GM18909 (cell line): Measurements from ENCODE around the gene MEIOB.
"Not testable (repeated sequence)": the region's sequence is repeated elsewhere in the genome, so short reads cannot be mapped to it uniquely, and the experiment has no call there.

Experiments
- ATAC-seq: cut with Tn5 transposase; IDR thresholded peaks from one replicate; pipeline ENCODE4 v1.9.1; 2021; ENCODE audit warnings: mild to moderate bottlenecking; ENCODE audit not compliant: unreplicated experiment, poor library complexity

Gene MEIOB

DNA sequence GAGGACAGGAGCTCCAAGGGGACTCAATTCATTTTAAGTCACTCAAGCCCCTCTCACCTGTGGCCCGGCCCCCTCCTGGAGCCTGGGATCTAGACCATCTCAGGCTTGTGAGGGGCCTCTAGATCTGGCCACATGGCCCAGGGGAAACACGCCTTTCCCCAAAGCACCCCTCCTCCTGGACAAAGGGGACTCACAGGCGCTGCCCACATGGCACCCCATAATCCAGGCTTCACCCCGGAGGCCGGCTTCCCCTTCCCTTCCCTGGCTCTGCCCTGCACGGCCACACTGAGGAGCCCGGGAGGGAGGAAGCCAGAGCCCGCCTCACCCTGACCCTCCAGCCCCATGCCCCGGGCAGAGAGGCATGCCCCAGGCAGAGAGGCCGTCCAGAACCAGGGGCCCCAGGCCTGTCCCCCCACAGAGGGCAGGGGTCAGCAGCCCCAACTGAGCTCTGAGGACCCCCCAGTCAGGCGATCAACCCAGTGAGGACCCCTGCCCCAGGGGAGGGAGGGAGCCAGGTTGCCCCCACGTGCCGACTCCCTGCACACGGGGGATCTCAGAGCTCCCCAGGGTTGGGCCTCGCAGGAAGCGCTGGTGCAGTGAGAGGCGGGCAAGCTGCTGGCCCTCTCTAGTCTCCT lies 35.4 kb upstream of the MEIOB start:
- ATAC-seq: no peak

DNA sequence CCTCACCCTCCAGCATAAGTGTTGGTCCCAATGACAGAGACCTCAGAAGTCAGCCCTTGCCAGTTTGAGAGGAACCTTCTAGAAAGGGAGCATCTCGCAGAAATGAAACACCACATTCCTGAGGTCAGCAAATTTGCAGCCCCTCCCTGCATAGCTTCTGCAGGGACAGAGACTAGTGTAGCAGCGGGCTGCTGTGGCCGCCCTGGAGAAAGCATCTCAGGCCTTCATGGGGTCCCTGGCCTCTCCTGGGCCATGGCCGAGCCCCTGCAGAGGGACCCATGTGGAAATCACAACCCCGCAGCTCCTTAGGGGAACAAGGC lies 34.8 kb upstream of the MEIOB start:
- ATAC-seq: no peak

DNA sequence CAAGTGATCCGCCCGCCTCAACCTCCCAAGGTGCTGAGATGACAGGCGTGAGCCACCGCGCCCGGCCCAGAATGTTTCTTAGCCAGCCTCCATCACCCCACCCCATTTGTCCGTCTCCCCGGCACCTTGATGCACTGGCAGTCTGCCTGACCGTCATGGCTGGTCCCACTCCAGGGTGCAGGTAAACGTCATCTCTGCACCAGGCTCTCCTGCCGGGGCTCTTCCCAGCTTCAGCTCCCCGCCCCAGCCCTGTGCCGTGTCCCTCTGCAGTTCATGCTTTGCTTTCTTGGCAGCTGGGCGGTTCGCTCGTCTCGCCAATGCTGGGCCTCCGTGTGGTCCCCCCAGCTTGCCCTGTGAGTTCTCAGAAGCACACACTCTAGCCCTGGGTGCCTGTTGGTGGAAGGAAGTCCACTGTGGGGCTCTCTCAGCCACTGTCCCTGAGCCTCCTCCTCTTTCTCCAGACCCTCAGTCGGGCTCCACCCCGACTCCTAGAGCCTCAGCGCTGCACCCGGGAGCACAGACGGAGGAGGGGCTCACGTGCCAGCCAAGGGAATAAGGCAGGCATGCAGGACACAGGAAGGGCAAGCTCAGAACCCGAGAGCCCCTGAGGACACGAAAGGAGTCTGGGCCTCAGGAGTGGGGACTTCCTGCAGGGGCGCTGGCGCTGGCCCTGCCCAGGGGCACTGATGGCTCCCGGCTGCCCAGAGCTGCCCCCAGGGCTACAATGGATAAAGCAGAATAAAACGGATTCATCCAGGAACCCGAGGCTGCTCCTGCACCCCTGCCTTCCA lies 34.3 kb upstream of the MEIOB start:
- no peak for ATAC-seq

DNA sequence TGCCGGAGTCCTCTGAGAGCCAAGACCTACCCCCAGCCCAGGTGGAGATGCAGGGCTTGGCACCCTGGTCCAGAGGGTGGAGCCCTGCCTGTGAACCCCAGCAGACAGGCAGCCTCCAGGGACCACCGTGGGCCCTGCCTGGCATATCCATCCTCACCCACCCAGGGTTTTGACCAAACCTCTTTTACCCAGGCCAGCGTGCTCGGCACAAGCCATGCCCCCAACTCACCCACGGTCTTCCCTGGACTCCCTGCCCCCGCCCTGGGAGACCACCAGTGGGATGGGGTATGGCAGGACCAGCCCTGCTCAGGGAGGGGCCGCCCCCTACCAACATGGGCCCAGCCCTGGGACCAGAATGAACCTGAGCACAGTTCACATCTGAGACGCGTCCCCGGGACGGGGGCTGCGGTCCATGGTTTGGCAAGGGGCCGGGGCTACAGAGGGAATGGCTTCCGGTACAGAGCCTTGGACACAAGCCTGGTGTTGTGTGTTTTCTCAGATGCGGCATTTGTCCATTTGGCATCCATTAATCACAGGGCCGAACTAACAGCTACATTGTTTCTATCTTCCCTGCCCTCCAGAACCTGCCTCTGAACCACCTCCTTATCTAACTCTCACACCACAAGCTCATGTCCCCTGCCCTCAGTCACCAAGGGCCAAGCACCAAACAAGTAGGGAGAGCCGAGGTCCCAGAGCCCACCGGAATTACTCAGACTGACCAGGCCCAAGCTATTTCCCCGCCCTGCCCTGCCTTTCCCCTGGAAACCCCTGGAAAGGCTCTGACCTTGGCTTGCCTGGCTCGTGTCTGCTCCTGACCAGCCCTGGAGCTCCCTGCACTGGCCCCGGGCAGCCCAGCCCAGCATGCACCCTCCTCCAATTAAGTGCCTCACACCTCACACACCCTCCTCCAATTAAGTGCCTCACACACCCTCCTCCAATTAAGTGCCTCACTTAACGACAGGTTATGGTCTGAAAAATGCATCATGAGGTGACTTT lies 32.2 kb upstream of the MEIOB start:
- no peak for ATAC-seq

DNA sequence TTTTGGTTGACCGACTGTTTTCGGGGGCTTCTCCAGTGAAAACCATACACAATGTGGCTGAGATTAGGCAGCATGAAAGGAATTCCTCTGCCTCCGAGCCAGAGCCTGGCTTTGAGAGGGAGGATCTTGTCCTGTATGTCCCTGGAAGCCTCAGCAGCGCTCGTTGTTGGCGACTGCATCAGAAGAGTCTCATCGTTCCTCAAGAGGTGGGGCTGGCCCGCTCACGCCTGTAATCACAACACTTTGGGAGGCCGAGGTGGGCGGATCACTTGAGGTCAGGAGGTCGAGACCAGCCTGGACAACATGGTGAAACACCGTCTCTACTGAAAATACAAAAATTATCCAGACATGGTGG lies 31.2 kb upstream of the MEIOB start:
- no peak for ATAC-seq

DNA sequence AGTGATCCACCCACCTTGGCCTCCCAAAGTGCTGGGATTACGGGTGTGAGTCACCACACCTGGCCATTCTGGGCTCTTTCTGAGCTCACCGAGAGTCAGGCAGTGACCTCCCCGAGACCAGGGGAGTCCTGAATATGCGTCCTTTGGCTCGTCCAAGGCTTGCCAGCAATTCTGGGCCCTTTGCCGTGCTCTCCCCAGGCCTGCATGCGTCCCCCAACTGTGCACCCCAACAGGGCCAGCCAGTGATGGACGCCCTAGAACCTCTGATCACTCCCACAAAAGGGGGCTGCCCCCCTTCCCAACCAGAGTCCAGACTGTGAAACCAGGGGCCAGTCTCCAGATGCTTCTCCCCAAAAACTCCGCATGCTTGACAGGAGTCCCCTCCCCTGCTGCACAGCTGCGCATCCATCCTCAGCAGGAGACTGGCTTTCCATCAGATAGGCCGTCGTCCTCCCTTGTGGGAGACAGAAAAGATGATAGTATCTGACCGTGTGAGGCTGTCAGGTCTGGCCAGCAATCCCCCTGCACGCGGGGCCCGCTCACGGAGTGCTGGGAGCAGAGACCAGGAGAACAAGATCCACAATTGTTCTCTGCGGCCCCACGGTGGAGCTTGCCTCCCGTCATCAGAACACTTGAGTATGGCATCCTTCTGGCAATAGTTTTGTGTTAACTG lies 30.7 kb upstream of the MEIOB start:
- no peak for ATAC-seq

DNA sequence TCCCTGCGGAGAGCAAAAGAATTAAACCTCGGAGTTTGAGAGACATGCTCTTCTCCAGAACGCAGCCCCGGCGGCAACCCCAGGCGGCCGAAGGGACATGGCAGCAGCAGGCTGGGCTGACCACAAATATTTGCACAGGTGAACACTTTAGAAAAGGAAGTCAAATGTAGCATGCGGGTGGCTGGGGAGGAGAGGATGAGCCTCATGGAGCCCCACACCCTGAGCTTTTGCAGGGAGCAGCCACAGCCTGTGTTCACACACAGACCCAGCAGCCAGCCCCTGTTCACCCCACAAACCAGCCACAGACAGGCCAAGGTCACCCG lies 28.4 kb upstream of the MEIOB start:
- no peak for ATAC-seq

DNA sequence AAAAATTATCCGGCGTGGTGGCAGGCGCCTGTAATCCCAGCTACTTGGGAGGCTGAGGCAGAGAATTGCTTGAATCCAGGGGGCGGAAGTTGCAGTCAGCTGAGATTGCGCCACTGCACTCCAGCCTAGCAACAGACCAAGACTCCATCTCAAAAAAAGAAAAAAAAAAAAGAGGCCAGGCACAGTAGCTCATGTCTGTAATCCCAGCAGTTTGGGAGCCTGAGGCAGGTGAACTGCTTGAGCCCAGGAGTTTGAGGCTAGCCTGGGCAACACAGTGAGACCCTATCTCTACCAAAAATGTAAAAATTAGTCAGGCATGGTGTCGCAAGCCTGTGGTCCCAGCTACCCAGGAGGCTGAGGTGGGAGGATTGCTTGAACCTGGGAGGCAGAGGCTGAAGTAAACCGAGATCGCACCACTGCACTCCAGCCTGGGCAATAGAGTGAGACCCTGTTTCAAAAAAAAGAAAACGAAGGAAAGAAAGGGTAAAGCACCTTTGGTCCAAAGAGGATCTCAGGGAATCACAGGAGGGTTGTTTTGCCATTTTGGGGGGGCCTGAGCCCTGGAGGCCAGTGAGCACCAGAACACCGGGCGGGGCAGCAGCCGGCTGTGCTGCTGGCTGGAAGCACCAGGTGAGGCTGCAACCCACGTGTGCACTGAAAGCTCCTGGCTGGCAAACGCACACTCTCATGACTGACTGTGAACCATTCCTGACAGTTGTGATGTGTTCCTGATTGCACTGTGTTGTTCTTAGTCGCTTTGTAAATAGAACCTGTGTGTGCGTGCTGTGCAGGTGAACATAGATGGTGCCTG lies 27.9 kb upstream of the MEIOB start:
- no peak for ATAC-seq

DNA sequence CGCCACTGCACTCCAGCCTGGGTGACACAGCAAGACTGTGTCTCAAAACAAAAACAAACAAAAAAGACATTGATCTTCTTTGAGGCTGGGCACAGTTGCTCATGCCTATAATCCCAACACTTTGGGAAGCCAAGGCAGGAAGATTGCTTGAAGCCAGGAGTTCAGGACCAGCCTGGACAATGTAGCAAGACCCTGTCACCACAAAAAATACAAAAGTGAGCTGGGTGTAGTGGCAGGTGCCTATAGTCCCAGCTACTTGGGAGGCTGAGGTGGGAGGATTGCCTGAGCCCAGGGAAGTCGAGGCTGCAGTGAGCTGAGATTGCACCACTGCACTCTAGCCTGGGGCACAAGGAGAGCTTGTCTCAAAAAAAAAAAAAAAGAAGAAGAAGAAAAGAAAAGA lies 25.7 kb upstream of the MEIOB start:
- not testable (repeated sequence) for ATAC-seq

DNA sequence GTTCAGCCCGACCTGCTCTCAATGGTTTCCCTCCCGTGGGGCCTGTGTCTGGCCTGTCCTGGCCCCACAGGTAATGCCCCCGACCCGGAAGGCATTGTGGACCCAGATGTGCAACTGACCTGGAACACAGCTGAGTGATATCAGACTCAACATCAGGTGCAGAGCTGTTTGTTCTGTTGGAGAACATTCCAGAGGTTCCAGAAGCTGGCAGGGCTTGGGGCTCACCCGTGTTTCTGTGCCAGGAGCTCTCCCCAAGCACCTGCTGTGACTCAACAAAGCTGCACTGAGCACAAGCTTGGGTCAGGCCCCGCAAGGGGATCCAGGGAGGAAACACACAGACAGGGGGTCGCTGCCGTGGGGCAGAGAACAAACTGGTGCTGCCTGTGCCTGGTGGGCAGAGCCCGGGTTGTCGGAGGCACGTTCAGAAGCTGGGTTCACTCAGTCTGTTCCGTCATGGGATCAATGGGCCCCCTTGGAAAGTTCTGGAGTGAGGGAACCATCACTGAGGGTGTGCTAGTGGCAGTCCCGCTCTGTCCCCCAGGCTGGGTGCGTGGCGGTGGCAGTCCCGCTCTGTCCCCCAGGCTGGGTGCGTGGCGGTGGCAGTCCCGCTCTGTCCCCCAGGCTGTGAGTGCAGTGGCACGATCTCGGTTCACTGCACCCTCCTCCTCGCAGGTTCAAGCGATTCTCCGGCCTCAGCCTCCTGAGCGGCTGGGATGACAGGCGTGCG lies 24.1 kb upstream of the MEIOB start:
- no peak for ATAC-seq

DNA sequence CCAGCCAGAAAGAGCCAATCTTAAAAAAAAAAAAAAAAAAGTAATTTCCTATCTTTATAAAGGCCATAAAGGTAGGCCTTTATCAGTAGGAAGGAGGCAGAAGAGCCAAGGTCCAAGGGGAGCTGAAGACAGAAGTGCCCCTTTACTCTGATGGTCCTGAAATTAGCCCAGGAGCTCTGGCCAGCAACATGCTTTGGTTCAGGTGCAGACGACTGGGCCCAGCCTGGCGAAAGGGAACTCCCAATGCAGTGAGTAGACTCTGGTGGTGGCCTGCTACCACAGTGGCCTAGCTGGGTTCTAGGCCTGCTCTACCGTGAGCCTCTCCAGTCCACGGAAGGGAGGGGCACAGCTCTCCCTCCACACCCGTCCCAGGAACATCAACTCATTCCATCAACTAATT lies 23.1 kb upstream of the MEIOB start:
- ATAC-seq: no peak

DNA sequence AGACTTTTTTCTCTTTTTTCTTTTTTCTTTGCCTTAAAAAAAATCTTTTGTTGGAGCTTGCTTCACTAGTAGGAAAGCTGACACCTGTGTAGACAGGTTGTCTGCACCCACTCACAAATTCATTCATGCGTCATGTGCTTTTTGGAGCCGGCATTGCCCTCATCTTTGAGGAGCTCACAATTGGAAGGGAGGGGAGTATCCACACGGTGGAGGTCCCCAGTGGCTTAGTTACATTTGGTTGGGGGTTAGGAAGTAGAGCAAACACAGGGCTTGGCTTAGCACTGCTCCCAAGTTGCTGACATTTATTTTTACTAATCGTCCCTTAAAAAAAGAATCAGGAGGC lies 18.7 kb upstream of the MEIOB start:
- no peak for ATAC-seq

DNA sequence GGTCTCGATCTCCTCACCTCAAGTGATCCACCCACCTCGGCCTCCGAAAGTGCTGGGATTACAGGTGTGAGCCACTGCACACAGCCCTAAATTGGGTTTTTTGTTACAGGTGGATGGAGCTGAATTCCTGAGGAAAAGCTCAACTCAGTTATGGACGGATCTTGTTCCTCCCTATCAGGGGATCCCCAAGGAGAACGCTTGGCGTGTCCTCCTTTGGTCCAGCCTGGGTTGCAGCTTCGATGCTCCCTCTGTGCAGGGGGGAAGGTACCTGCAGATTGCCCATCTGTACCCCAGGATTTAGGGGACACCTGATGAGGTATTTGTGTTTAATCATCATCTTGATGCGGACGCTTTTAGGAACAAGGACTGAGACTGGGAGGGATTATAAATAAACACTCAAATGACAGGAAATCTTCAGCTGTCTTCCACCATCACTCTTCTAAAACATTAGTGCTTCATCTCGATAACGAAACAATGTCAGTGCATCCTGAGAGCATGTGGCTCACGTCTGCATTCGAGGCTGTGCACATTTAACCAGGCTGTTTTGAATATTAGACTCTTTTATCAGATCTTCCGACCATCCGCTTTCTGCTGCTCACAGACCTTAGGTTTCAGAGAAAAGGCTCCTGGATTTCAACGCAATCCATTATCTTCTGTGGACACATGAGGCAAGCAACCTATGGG lies 18.2 kb upstream of the MEIOB start:
- ATAC-seq: no peak

DNA sequence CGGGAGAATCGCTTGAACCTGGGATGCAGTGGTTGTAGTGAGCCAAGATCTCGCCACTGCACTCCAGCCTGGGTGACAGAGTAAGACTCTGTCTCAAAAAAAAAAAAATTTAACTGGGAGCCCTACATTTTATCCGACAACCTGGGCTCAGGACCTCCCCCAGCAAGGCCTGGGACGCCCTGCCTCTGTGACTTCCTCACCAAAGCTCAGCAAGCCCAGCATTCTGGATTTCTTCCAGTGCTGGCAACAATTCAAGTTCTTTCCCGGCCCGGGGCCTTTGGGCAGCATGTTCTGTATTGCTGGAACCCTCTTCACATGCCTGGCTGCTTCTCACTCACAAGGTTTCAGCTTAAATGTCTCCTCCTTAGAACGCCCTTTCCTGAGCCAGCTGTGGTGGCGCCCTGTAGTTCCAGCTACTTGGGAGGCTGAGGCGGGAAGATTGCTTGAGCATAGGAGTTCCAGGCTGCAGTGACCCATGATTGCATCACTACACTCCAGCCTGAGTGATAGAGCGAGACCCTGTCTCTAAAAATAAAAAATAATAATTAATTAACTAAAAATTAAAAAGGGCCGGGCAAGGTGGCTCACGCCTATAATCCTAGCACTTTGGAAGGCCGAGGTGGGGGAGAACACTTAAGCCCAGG lies 15.9 kb upstream of the MEIOB start:
- no peak for ATAC-seq

DNA sequence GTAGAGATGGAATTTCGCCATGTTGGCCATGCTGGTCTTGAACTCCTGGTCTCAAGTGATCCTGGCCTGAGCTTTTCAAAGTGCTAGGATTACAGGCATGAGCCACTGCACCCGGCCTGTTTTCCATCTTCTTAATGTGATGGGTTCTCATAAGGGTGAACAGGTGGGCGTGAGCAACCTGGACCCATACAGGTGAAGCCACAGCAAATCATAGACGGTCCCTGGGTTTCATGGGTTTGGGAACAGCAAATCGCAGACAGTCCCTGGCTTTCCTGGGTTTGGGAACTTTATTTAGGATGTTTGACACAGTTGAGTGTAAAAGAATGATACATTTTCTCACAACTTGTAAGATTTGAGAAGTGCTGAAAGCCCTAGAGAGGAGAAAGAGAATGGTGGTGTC lies 12.9 kb upstream of the MEIOB start:
- no peak for ATAC-seq

DNA sequence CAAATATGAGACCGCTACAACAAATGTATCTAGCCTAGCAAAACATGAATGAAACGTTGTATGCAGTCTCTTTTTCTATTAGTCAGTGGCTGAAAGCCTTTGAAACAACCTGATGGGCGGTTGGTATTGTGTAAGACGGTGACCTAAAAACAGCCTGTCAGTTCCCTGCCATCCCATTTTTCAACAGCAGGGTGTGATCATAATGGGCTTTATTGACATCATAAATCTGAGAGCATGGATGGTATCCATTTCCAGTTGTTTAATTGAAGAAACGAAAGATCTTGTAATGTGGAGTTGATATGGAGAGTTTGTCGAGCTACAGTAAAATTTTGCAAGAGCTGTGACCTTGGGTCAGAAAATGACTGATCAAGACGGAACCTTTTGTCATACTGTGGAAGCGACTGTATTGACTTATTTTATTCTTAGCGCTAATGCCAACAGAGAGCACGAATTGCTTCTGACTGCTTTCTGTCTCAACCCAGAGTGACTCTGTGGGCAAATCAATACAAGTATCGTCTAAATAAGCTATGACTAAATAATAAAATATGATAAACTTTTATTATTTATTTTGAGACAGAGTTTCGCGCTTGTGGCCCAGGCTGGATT lies 12.3 kb upstream of the MEIOB start:
- ATAC-seq: no peak

DNA sequence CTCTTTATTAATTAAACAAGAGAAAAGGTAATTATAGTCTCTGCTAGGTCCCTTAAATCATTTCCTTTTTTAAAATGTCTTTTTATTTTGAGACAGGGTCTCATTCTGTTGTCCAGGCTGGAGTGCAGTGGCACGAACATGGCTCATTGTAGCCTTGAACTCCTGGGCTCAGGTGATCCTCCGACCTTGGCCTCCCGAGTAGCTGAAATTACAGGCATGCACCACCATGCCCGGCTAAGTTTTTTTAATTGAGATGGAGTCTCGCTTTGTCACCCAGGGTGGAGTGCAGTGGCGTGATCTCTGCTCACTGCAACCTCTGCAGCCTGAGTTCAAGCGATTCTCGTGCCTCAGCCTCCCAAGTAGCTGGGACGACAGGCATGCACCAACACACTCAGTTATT lies 9.2 kb upstream of the MEIOB start:
- not testable (repeated sequence) for ATAC-seq

DNA sequence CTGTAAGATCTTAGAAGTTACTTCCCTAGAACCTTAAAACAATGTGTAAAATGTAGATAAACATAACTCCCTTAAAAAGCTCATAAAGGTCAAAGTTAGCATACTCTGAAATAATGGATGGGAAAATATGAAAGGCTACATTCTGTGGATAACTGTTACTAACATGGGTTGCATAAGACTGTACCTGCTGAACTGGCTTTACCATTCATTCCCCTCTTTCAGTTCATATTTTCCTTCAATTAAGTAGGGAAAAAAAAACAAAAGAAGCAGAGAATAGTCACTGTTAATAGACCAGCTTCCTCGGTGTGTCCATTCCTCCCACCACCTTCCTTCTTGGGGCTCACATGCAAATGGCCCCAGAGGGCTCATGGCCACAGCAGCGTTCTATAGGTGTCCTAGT lies 7.5 kb upstream of the MEIOB start:
- no peak for ATAC-seq
